Measurements from ENCODE around the gene C6orf136.

- TF ChIP-seq CTCF (IDR thresholded peaks at IDR 0.05), result no peak
- TF ChIP-seq EP300 (IDR thresholded peaks at IDR 0.05), result no peak
- no peak for TF ChIP-seq POLR2A (IDR thresholded peaks at IDR 0.05)
- TF ChIP-seq POLR2AphosphoS5 (IDR thresholded peaks at IDR 0.05), result no peak
These were observed 36.9 kb upstream of the C6orf136 start for GRCh38 chr6:30610065-30610464.
